Glutamatergic neuron (in vitro differentiated cells): ENCODE data around the gene TSGA10IP. TPM values are rescaled to one million over a fixed set of nuclear protein-coding genes. Genes with fewer than 3 reads are reported as not detected.

Source experiments
- DNase-seq: peaks from one replicate; pipeline ENCODE4 v3.0.0; 2022
- H3K27ac Mint-ChIP-seq: one replicate; pipeline ENCODE4 v1.8.0; 2020; ENCODE audit warnings: mild to moderate bottlenecking, mixed read lengths, inconsistent platforms; ENCODE audit not compliant: unreplicated experiment
- H3K27me3 Mint-ChIP-seq: one replicate; pipeline ENCODE4 v1.8.0; 2020; ENCODE audit warnings: mild to moderate bottlenecking, moderate library complexity, mixed read lengths, inconsistent platforms; ENCODE audit not compliant: unreplicated experiment
- H3K36me3 Mint-ChIP-seq: one replicate; pipeline ENCODE4 v1.8.0; 2020; ENCODE audit warnings: mild to moderate bottlenecking, mixed read lengths, inconsistent platforms; ENCODE audit not compliant: unreplicated experiment
- H3K4me1 Mint-ChIP-seq: one replicate; pipeline ENCODE4 v1.8.0; 2020; ENCODE audit warnings: mild to moderate bottlenecking, low read depth, mixed read lengths, inconsistent platforms; ENCODE audit not compliant: unreplicated experiment
- H3K4me3 Mint-ChIP-seq: one replicate; pipeline ENCODE4 v1.8.0; 2020; ENCODE audit warnings: mild to moderate bottlenecking, mixed read lengths, inconsistent platforms; ENCODE audit not compliant: unreplicated experiment
- H3K9me3 Mint-ChIP-seq: one replicate; pipeline ENCODE4 v1.8.0; 2020; ENCODE audit warnings: mild to moderate bottlenecking, moderate library complexity, mixed read lengths, inconsistent platforms; ENCODE audit not compliant: unreplicated experiment
- total RNA-seq: library from RNA; stranded (reverse); fragmentation: NEBNext Ultra II Directional; extraction: Animal tissue kit (Norgen Biotek cat#: 25700); gene quantifications from one replicate; pipeline ENCODE4 v1.2.1, GENCODE V29; 2021; ENCODE audit not compliant: unreplicated experiment
- TF ChIP-seq, protein P1 (sequence below): fragments of 200-600 bp; sonication (generic); IDR thresholded peaks from one replicate; pipeline ENCODE4 v1.5.0; 2021; ENCODE audit not compliant: partially characterized antibody, unreplicated experiment

The TSGA10IP gene
- total RNA-seq, 1 donor from 2014 or later, result not detected

DNA sequence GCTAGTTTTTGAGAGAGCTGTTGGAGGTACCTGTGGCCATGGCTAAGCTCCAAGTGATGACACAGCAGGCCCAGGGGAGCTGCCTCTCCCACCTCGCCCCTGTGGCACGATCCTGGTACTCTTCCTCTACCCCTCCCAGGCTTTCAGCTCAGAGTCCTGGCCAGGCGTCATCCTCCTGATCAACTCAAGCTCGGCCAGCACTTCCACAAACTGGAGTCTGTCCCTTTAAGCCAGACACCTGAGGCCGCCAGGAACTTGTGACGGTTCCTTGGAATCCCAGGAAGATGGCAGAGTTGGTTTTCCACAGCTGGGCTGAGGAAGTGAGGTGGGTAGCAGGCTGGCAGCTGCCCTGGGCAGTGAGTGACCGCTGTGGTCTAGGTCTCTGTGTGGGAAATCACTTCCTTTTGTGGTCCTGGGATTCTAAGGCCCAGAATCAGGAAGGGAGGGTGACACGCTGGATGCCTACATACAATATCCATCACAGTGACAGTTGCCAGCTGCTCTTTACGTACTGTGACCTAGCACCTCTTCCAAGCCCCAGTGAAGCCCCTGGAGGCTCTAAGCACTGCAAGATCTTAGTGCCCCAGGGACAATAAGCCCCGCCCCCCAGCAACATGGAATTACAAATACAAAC is 63.3 kb downstream of the TSGA10IP start:
- Mint-ChIP-seq H3K9me3 (no peaks in the 10 kb centered on the region), H3K4me1 (no peaks in the 10 kb centered on the region), H3K27me3 (peaks cover 6% of the 10 kb centered on the region), H3K36me3 (no peaks in the 10 kb centered on the region), H3K4me3 (no peak overlapping the region), H3K27ac (no peak overlapping the region)
- TF ChIP-seq, protein P1, sequence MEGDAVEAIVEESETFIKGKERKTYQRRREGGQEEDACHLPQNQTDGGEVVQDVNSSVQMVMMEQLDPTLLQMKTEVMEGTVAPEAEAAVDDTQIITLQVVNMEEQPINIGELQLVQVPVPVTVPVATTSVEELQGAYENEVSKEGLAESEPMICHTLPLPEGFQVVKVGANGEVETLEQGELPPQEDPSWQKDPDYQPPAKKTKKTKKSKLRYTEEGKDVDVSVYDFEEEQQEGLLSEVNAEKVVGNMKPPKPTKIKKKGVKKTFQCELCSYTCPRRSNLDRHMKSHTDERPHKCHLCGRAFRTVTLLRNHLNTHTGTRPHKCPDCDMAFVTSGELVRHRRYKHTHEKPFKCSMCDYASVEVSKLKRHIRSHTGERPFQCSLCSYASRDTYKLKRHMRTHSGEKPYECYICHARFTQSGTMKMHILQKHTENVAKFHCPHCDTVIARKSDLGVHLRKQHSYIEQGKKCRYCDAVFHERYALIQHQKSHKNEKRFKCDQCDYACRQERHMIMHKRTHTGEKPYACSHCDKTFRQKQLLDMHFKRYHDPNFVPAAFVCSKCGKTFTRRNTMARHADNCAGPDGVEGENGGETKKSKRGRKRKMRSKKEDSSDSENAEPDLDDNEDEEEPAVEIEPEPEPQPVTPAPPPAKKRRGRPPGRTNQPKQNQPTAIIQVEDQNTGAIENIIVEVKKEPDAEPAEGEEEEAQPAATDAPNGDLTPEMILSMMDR, result no peak
- DNase-seq, result no peak

Other genes with a start within 250 kb of the TSGA10IP start
- gene KAT5, start 233.2 kb upstream of the TSGA10IP start, total RNA-seq, result 71.3 TPM
- gene RNASEH2C, start 224.7 kb upstream of the TSGA10IP start, total RNA-seq, result 42.9 TPM
- gene AP5B1, start 164.5 kb upstream of the TSGA10IP start, total RNA-seq, result 13.2 TPM
- not detected for gene OVOL1, start 158.4 kb upstream of the TSGA10IP start, total RNA-seq
- gene SNX32, start 111.5 kb upstream of the TSGA10IP start, total RNA-seq, result 14.7 TPM
- 1,294 TPM for gene CFL1, start 87.3 kb upstream of the TSGA10IP start, total RNA-seq
- gene MUS81, start 85.0 kb upstream of the TSGA10IP start, total RNA-seq, result 114 TPM
- gene EFEMP2, start 72.7 kb upstream of the TSGA10IP start, total RNA-seq, result 16.3 TPM
- gene CTSW, start 65.6 kb upstream of the TSGA10IP start, total RNA-seq, result not detected
- gene FIBP, start 57.0 kb upstream of the TSGA10IP start, total RNA-seq, result 115 TPM
- gene CCDC85B, start 54.8 kb upstream of the TSGA10IP start, total RNA-seq, result 23.6 TPM
- not detected for gene FOSL1, start 45.1 kb upstream of the TSGA10IP start, total RNA-seq
- gene C11orf68, start 26.4 kb upstream of the TSGA10IP start, total RNA-seq, result 24.7 TPM
- gene DRAP1, start 26.1 kb upstream of the TSGA10IP start, total RNA-seq, result 68.7 TPM
- 52.3 TPM for gene SART1, start 16.3 kb downstream of the TSGA10IP start, total RNA-seq
- 37.6 TPM for gene EIF1AD, start 56.7 kb downstream of the TSGA10IP start, total RNA-seq
- 135 TPM for gene BANF1, start 57.0 kb downstream of the TSGA10IP start, total RNA-seq
- not detected for gene CST6, start 66.5 kb downstream of the TSGA10IP start, total RNA-seq
- gene CATSPER1, start 81.0 kb downstream of the TSGA10IP start, total RNA-seq, result not detected
- gene GAL3ST3, start 103.7 kb downstream of the TSGA10IP start, total RNA-seq, result 2.4 TPM
- 187 TPM for gene SF3B2, start 106.9 kb downstream of the TSGA10IP start, total RNA-seq
- gene PACS1, start 124.8 kb downstream of the TSGA10IP start, total RNA-seq, result 30.6 TPM